Stimulated activated CD4-positive, alpha-beta T cell treated with anti-CD3 and anti-CD28 coated beads, Interleukin-2, amount 100 ng/mL, for 24 hours (primary cell): ENCODE results near the gene NKRF.
A peak's percentile ranks its signal among the peaks of the same experiment; 100 is the strongest.

Experiments used
- DNase-seq, 2 donors: peaks; one replicate each; pipeline ENCODE4 v3.0.0-alpha.2; 2020

The NKRF gene

GRCh38 chrX:119607018-119607389 lies 780 bp upstream of the NKRF start:
- no peak for DNase-seq

- peak; percentile 43 to 51 for DNase-seq
Observed at GRCh38 chrX:119605464-119606279, 552 bp downstream of the NKRF start.

GRCh38 chrX:119604766-119605463 lies 1.3 kb downstream of the NKRF start:
- no peak for DNase-seq

GRCh38 chrX:119602701-119603255 lies 3.4 kb downstream of the NKRF start:
- DNase-seq: no peak

- no peak for DNase-seq
Observed at GRCh38 chrX:119589810-119590209, 16.4 kb downstream of the NKRF start.

- no peak for DNase-seq
Observed at GRCh38 chrX:119583431-119584059, 22.7 kb downstream of the NKRF start.

GRCh38 chrX:119579414-119579813 lies 26.8 kb downstream of the NKRF start:
- no peak for DNase-seq

- peak; percentile 88 to 90 for DNase-seq
Observed at GRCh38 chrX:119574394-119575266, 31.6 kb downstream of the NKRF start, which contains the start of gene UBE2A. Gene UBE2A, plus strand, starts transcription at chrX:119574563. Its CDS starts 149 bp downstream, at chrX:119574712.

GRCh38 chrX:119573840-119574393 lies 32.3 kb downstream of the NKRF start:
- peak in 1 of 2 donors; percentile 5 for DNase-seq

GRCh38 chrX:119573222-119573621 lies 33.0 kb downstream of the NKRF start:
- DNase-seq: no peak

GRCh38 chrX:119570351-119570835 lies 35.8 kb downstream of the NKRF start:
- no peak for DNase-seq

- peak; percentile 85 to 88 for DNase-seq
Observed at GRCh38 chrX:119565107-119565663, 41.0 kb downstream of the NKRF start, which contains the start of gene STEEP1. Gene STEEP1, minus strand, starts transcription at chrX:119565409. Its CDS starts 54 bp downstream, at chrX:119565355.

GRCh38 chrX:119552508-119552907 lies 53.7 kb downstream of the NKRF start:
- no peak for DNase-seq

- DNase-seq: no peak
Observed at GRCh38 chrX:119549327-119550016, 56.8 kb downstream of the NKRF start.

GRCh38 chrX:119541188-119541587 lies 65.0 kb downstream of the NKRF start:
- no peak for DNase-seq

- DNase-seq: peak in 1 of 2 donors; percentile 2
Observed at GRCh38 chrX:119539872-119540271, 66.4 kb downstream of the NKRF start.
